Measurements from ENCODE around the gene GLRA3. TPM values are rescaled to one million over a fixed set of nuclear protein-coding genes. Genes with fewer than 3 reads are reported as not detected.

Gene GLRA3
- total RNA-seq, 3 donors from 2014 or later (not counting 1 experiment from before 2014, with no cell fraction given) = not detected

- H3K27me3 ChIP-seq (ENCODE audit: control insufficient read depth, insufficient read depth, low read length) = no peaks in the 10 kb centered on the region
- H3K9me3 Mint-ChIP-seq = no peaks in the 10 kb centered on the region
- no peak for TF ChIP-seq CTCF (IDR thresholded peaks at IDR 0.05)
- no peaks in the 10 kb centered on the region for H3K9me3 ChIP-seq (ENCODE audit: control insufficient read depth, insufficient read depth, low read length)
- no peak overlapping the region for H3K4me3 Mint-ChIP-seq
- H3K36me3 Mint-ChIP-seq = no peaks in the 10 kb centered on the region
- ATAC-seq (no peak), DNase-seq (no peak)
- H3K4me3 ChIP-seq (ENCODE audit: low read length) = no peak overlapping the region
- 100% methylated on average over 1 of the region's 2 CpGs for WGBS (ENCODE audit: insufficient coverage)
- peaks cover 0 to 3% of the 10 kb centered on the region in 2 donors for H3K27me3 Mint-ChIP-seq (ENCODE audit: low read depth in 2 of 2)
- H3K4me1 Mint-ChIP-seq = no peaks in the 10 kb centered on the region
- no peaks in the 10 kb centered on the region for H3K36me3 ChIP-seq (ENCODE audit: control insufficient read depth, insufficient read depth, low read length)
- H3K27ac ChIP-seq (ENCODE audit: low read length) = no peak overlapping the region
- no peak overlapping the region for H3K27ac Mint-ChIP-seq
- no peaks in the 10 kb centered on the region for H3K4me1 ChIP-seq (ENCODE audit: control insufficient read depth, insufficient read depth, low read length)
- intact Hi-C loops (cut with micrococcal nuclease) = no loop called here
Measured at GRCh38 chr4:174650711-174651355, 178.2 kb downstream of the GLRA3 start.

- no peaks in the 10 kb centered on the region for H3K9me3 ChIP-seq (ENCODE audit: control insufficient read depth, insufficient read depth, low read length)
- ATAC-seq (no peak), DNase-seq (no peak)
- no peaks in the 10 kb centered on the region for H3K4me1 Mint-ChIP-seq
- intact Hi-C loops (cut with micrococcal nuclease) = no loop called here
- no peaks in the 10 kb centered on the region for H3K36me3 ChIP-seq (ENCODE audit: control insufficient read depth, insufficient read depth, low read length)
- H3K27ac Mint-ChIP-seq = no peak overlapping the region
- H3K27ac ChIP-seq (ENCODE audit: low read length) = no peak overlapping the region
- WGBS (ENCODE audit: insufficient coverage) = 89% methylated on average over 5 of the region's 5 CpGs
- no peaks in the 10 kb centered on the region for H3K4me1 ChIP-seq (ENCODE audit: control insufficient read depth, insufficient read depth, low read length)
- no peak overlapping the region for H3K4me3 Mint-ChIP-seq
- no peak overlapping the region for H3K4me3 ChIP-seq (ENCODE audit: low read length)
- no peak for TF ChIP-seq CTCF (IDR thresholded peaks at IDR 0.05)
- peaks cover 0 to under 1% of the 10 kb centered on the region in 2 donors for H3K27me3 Mint-ChIP-seq (ENCODE audit: low read depth in 2 of 2)
- H3K36me3 Mint-ChIP-seq = no peaks in the 10 kb centered on the region
- H3K27me3 ChIP-seq (ENCODE audit: control insufficient read depth, insufficient read depth, low read length) = no peaks in the 10 kb centered on the region
- no peaks in the 10 kb centered on the region for H3K9me3 Mint-ChIP-seq
Measured at GRCh38 chr4:174648812-174649211, 180.2 kb downstream of the GLRA3 start.

- Histone ChIP-seq H3K4me3 (ENCODE audit: low read length) (no peak overlapping the region), H3K4me1 (ENCODE audit: control insufficient read depth, insufficient read depth, low read length) (no peaks in the 10 kb centered on the region), H3K27ac (ENCODE audit: low read length) (no peak overlapping the region), H3K9me3 (ENCODE audit: control insufficient read depth, insufficient read depth, low read length) (no peaks in the 10 kb centered on the region), H3K36me3 (ENCODE audit: control insufficient read depth, insufficient read depth, low read length) (no peaks in the 10 kb centered on the region), H3K27me3 (ENCODE audit: control insufficient read depth, insufficient read depth, low read length) (no peaks in the 10 kb centered on the region)
- TF ChIP-seq CTCF (IDR thresholded peaks at IDR 0.05) = no peak
- Mint-ChIP-seq H3K27ac (no peak overlapping the region), H3K4me3 (no peak overlapping the region), H3K36me3 (no peaks in the 10 kb centered on the region), H3K27me3 (ENCODE audit: low read depth in 2 of 2) (no peaks in the 10 kb centered on the region), H3K4me1 (no peaks in the 10 kb centered on the region), H3K9me3 (no peaks in the 10 kb centered on the region)
- 63% methylated on average over 1 of the region's 1 CpG for WGBS (ENCODE audit: insufficient coverage)
- ATAC-seq = no peak
- intact Hi-C loops (cut with micrococcal nuclease) = no loop called here
- DNase-seq = no peak
Measured at GRCh38 chr4:174646326-174646725, 182.7 kb downstream of the GLRA3 start.

GRCh38 chr4:174640146-174640545, 188.9 kb downstream of the GLRA3 start:
- H3K27ac ChIP-seq (ENCODE audit: low read length) = no peak overlapping the region
- no peaks in the 10 kb centered on the region for H3K4me1 ChIP-seq (ENCODE audit: control insufficient read depth, insufficient read depth, low read length)
- H3K27me3 ChIP-seq (ENCODE audit: control insufficient read depth, insufficient read depth, low read length) = no peaks in the 10 kb centered on the region
- Mint-ChIP-seq H3K27ac (no peak overlapping the region), H3K4me1 (peaks cover 0 to 9% of the 10 kb centered on the region in 2 donors), H3K9me3 (no peaks in the 10 kb centered on the region), H3K27me3 (ENCODE audit: low read depth in 2 of 2) (peaks cover 0 to 9% of the 10 kb centered on the region in 2 donors), H3K36me3 (no peaks in the 10 kb centered on the region), H3K4me3 (no peak overlapping the region)
- H3K36me3 ChIP-seq (ENCODE audit: control insufficient read depth, insufficient read depth, low read length) = no peaks in the 10 kb centered on the region
- ATAC-seq (no peak), DNase-seq (no peak)
- no peaks in the 10 kb centered on the region for H3K9me3 ChIP-seq (ENCODE audit: control insufficient read depth, insufficient read depth, low read length)
- no peak overlapping the region for H3K4me3 ChIP-seq (ENCODE audit: low read length)
- TF ChIP-seq CTCF (IDR thresholded peaks at IDR 0.05) = no peak
- intact Hi-C loops (cut with micrococcal nuclease) = no loop called here
